RWPE1 (cell line): ENCODE results near the gene IARS1.

Experiments used
- CTCF ChIA-PET: fragments of 350-600 bp; sonication (Branson Sonifier 250); formaldehyde crosslinking; extraction: SDS; loops from one replicate; lab custom pipeline; 2021; lab: Yijun Ruan, JAX
- POLR2A ChIA-PET: fragments of 400-600 bp; formaldehyde crosslinking; extraction: SDS; loops from one replicate; lab custom pipeline; 2020; ENCODE audit warnings: antibody characterized with exemption; ENCODE audit not compliant: low non-redundant PET; lab: Yijun Ruan, JAX
- DNase-seq: peaks from one replicate; pipeline ENCODE4 v3.0.0; 2012; ENCODE audit warnings: low spot score
- H3K27ac ChIP-seq: fragments of 450-650 bp; 2 replicates; pipeline ENCODE4 v1.5.1; 2017
- CTCF ChIP-seq: fragments of 450-650 bp; conservative IDR thresholded peaks from 2 replicates; pipeline ENCODE4 v1.5.1; 2017; ENCODE audit warnings: low read depth, mild to moderate bottlenecking

Gene IARS1

GRCh38 chr9:92313624-92314012 lies 20.1 kb upstream of the IARS1 start:
- peak overlapping the region; percentile 68 for H3K27ac ChIP-seq
- ChIA-PET POLR2A (no interaction called here), CTCF (no interaction called here)
- TF ChIP-seq CTCF = no peak
- no peak for DNase-seq

DNA sequence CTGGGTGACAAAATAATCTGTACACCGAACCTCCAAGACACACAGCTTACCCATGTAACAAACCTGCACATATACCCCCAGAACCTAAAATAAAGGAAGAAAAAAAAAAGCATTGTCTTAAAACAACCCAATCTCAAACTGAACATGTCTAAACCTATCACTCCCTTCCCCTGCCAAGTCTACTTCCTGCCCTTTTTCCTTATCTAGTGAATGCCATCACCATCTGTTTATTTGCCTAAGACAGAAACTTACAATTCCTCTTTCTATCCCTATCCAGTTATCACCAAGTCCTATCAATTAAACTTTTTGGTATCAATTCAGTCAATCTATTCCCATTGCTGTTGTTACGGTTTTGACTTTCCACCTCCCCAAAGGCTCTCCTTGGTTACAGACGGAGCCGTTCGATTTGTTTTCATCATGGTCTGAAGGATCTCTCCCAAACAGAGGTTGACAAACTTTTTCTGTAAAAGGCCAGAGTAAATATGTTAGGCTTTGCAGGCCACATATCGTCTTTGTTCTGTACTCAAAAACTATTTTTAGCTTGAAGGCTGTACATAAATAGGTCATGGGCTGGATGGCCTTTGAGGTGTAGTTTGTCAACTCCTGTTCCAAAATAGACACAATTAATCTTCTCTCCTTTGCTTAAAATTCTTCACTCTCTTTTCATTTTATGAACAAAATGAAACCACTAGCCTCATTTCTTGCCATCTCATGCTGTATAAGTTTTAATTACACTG lies 19.6 kb upstream of the IARS1 start:
- H3K27ac ChIP-seq = peak overlapping the region; percentile 70
- CTCF ChIA-PET = interaction anchor here (0.6 kb wide), 2 partner anchors 142 to 175 kb away, joined by 3 to 5 read pairs; no protein-coding TSS in a partner anchor
- POLR2A ChIA-PET = no interaction called here
- no peak for TF ChIP-seq CTCF
- peak; percentile 57 for DNase-seq

DNA sequence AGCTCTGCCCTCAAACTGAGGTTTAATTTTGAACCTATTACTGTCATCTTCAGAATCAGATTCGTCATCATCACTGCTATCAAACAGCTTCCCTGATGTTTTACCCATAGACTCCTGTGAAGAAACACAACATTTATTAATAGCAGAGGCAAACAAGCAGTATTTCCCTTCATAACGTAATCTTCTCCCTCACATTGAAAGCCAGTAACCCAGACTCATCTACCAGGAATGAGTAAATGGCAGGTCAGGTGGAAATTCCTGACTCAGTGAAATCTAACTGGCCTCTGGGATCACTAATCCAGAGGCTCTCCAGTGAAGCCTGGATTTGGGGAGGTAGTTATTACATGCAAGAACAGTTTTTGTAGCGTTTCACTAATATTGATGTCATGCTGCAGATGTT lies 17.1 kb upstream of the IARS1 start:
- no peak for DNase-seq
- ChIA-PET CTCF (no interaction called here), POLR2A (no interaction called here)
- H3K27ac ChIP-seq = no peak overlapping the region
- no peak for TF ChIP-seq CTCF

DNA sequence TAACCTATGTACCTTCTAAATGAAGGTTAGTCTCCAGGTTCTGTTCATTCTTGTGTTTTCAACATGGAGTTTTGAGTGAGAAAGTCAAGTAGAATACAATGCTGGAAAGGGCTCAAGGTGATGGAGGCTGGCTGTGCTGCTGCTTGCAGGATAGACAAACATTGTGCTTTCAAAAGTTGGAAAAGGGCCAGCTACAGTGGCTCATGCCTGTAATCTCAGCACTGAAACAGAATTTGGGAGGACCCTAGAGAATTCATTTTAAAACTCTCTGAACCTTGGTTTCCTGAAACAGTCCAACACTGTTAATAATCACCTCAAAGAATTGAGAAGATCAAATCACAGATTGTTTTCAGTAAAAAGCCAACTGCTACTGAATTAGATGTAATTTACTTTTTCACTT lies 15.4 kb upstream of the IARS1 start:
- TF ChIP-seq CTCF = no peak
- CTCF ChIA-PET = interaction anchor here (1.2 to 1.5 kb wide), 2 partner anchors 10 to 15 kb away, joined by 3 read pairs; no protein-coding TSS in a partner anchor
- POLR2A ChIA-PET = no interaction called here
- no peak for DNase-seq
- no peak overlapping the region for H3K27ac ChIP-seq

GRCh38 chr9:92300936-92301335 lies 7.4 kb upstream of the IARS1 start:
- ChIA-PET POLR2A (no interaction called here), CTCF (interaction anchor here (0.6 kb wide), 1 partner anchor 285 kb away, joined by 4 read pairs; no protein-coding TSS in a partner anchor)
- no peak for TF ChIP-seq CTCF
- DNase-seq = no peak
- no peak overlapping the region for H3K27ac ChIP-seq

- ChIA-PET POLR2A (no interaction called here), CTCF (interaction anchor here (1.2 kb wide), 1 partner anchor 10 kb away, joined by 3 read pairs; no protein-coding TSS in a partner anchor)
- no peak overlapping the region for H3K27ac ChIP-seq
- DNase-seq = no peak
- no peak for TF ChIP-seq CTCF
These were observed 5.6 kb upstream of the IARS1 start for GRCh38 chr9:92299116-92299515.
